GM12892 (cell line): ENCODE results near the gene CDH4.

Experiments used
- DNase-seq: peaks from one replicate; pipeline ENCODE4 v3.0.0; 2011; ENCODE audit not compliant: insufficient read length
- FAIRE-seq: peaks from 2 replicates; lab custom pipeline; 2011; peaks lifted over from hg19 to GRCh38; lab: Jason Lieb, UNC
- POLR2A ChIP-seq: IDR thresholded peaks from 2 replicates; pipeline ENCODE4 v1.6.1; 2011; ENCODE audit warnings: low read depth, low read length, control low read depth
- POLR2AphosphoS5 ChIP-seq: IDR thresholded peaks from 2 replicates; pipeline ENCODE4 v1.6.1; 2011; ENCODE audit warnings: low read depth, low read length, control low read depth
- TAF1 ChIP-seq: IDR thresholded peaks from 2 replicates; pipeline ENCODE4 v1.6.1; 2011; ENCODE audit warnings: low read depth, mild to moderate bottlenecking, control low read depth, low read length, borderline replicate concordance

Gene CDH4

DNA sequence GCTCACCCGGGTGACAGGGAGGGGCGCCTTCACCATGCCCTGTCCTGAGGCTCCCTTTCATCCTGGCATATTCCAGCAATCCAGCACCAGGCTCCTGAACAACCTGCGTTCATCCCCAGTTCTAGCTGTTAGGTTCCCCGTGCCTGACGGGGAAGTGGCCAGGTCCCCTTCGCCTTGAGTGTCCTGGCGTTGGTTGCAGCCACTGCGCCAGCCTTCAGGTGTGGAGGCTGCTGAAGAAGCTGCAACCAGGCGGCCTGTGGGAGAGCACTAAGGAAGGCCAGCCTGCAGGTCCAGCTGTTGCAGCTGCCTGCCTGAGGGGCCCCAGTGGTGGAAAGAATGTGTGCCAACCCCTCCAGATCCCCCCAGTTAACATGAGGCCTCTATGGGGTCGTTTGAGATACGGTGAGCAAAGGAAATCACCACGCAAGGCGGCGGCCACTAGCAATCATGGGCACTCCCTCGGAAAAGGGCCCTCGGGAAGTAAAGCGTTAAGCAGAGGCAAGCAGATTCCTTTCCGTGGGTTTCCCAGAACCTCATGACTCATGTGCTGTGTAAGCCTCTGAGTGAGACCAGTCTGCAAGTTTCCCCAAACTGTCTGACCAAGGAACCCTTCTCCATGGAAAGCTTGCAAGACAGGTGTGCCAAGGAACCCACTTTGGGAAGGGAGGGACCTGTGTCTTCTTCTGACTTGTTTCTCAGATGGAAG is 492.8 kb downstream of the CDH4 start:
- FAIRE-seq, result no peak
- DNase-seq, result no peak
- TF ChIP-seq POLR2A, result no peak
- TF ChIP-seq TAF1, result no peak
- no peak for TF ChIP-seq POLR2AphosphoS5

DNA sequence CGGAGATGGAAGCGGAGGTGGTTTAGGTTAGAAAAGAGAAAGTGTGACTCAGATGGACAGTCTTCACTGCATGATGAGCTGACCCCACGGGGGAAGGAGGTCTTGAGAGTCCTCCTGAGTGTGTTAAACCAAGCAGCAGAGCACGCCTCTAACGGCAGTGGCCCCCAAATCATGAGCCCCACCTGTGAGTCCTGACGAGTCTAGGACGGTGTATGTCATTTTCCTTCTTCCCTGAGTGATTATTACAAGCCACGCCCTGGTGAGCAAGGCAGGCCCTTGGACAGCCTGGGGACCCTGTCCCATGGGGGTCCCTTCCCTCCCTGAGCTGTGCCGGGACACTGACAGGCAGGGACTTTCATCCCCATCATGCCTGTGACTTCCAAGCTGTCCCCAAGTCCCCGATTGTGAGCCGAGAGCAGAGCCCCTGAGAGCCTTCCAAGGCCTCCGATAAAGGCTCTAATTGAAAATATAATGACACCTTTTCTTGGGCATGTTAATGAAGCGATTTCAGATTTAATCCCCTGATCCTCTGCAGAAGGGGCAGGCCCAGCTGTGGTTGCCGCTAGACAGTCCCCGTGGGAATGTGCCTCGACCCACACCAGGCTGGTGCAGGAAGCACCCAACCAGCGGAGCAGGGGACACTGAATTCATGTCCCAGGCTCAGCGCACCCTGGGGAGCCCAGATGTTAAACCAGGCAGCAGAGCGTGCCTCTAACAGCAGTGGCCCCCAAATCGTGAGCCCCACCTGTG is 493.5 kb downstream of the CDH4 start:
- FAIRE-seq (no peak), DNase-seq (no peak)
- TF ChIP-seq POLR2A (no peak), TAF1 (no peak), POLR2AphosphoS5 (no peak)

DNA sequence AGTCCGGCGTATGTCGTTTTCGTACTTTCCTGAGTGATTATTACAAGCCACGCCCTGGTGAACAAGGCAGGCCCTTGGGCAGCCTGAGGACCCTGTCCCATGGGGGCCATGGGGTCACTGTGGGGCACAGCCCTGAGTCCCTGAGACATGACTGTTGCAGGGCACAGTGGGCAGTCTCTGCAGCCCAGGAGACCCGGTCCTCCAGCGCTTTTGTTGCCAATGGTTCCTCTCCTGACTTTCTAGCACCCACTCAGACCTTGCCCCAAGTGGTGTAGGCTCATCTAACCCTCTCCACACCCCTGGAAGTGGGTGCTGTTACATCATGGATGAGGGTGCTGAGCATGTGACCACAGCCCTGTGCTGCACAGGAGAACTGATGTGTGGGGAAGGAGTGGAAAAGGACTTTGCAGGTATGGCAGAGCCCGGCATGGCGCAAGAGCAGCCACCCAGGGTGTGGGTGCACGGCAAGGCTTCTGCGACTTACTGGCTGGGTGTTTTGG is 494.1 kb downstream of the CDH4 start:
- TF ChIP-seq POLR2A (no peak), POLR2AphosphoS5 (no peak), TAF1 (no peak)
- DNase-seq (no peak), FAIRE-seq (no peak)

DNA sequence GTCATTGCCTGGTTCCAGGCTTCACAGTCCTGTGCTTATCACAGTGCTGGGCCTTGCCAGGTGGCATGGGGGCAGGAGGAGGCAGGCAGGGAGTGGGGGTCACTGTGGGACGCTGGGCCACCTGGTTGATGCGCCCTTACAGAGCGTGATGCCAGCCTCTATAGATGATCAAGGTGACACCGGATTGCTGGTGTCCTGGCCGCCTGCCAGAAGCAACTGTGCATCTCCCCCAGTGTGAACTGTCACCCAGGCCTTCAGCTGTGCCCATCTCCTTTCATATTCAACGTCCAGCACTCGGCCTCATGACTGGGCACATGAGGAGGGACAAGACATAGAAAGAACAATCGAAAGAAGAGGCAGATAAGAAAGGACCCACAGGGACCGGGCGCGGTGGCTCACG is 494.7 kb downstream of the CDH4 start:
- no peak for FAIRE-seq
- TF ChIP-seq POLR2A (no peak), TAF1 (no peak)

DNA sequence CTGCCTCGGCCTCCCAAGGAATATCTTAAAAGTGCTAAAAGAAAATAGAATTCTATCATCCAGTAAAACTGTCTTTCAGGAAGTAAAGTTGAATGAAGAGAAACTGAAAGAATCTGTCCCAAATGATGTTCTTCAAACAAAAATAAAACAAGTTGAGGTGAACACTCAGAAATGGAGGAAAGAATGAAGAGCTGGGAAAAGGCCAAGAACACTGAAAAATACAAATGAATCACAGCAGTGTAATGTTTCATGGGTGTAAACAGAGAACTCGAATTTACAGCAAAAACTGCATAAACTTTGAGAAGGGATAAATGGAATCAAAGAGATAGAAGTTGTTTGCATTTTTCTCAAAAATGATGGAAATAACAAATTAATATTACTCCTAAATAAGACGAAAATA is 496.3 kb downstream of the CDH4 start:
- TF ChIP-seq POLR2AphosphoS5, result no peak
- TF ChIP-seq TAF1, result no peak
- no peak for TF ChIP-seq POLR2A
- FAIRE-seq (no peak), DNase-seq (no peak)

More for the DNA sequence above, 494.7 kb downstream of the CDH4 start:
- DNase-seq, result no peak

DNA sequence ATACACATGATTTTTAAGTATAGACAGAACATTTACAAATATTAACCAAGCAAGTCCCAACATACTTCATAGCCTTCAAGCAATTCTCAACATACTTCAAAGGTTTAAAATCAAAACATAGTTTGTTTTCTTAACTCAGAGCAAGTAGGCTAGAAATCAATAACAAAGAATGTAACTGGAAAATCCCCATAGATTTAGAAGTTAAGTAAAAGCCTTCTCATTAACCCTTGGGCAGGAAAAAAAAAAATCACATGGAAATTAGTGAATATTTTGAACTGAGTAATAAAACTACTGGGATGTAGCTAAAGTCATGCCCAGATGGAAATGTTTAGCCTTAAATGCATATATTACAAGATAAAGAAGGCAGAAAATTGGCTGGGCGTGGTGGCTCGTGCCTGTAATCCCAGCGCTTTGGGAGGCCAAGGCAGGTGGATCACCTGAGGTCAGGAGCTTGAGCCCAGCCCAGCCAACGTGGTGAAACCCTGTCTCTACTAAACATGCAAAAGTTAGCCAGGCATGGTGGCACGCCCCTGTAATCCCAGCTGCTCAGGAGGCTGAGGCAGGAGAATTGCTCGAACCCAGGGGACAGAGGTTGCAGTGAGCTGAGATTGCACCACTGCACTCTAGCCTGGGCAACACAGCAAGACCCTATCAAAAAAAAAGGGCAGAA is 497.5 kb downstream of the CDH4 start:
- DNase-seq, result no peak
- no peak for FAIRE-seq
- TF ChIP-seq TAF1 (no peak), POLR2A (no peak), POLR2AphosphoS5 (no peak)

DNA sequence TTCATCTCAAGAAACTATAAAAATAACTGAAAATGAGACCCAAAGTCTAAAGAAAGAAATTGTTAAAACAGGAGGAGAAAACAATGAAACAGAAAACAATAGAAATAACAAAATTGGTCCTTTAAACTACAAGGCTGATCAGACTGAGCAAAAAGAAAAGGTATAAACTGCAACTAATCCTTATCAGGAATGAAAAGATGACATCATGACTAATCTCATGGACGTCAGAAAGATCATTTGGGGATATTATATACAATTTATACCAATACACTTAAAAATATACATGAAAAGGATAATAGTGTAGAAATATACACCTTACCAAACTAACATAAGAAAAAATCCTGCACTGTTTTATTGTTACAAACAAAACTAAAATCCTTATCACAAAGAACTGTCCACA is 498.0 kb downstream of the CDH4 start:
- DNase-seq, result no peak
- TF ChIP-seq POLR2AphosphoS5, result no peak
- no peak for TF ChIP-seq TAF1
- no peak for TF ChIP-seq POLR2A
- FAIRE-seq, result no peak

DNA sequence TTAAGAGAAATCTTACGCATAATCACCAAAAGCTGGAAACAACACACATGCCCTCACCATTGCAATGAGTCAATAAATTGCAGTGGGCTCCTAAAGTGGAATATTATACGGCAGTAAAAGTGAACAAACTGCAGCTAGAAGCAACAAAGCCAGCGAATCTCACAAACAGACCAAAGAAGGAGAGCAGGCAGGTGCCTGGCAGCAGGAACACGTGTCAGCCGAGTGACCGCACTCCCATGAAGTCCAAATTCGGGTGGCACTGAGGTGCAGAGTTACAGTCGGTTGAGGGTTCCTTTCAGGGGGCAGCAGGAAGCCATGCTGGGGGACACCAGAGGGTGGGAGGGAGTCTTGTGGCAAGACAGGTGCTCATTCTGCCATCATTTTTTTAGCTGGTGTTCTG is 500.5 kb downstream of the CDH4 start:
- TF ChIP-seq POLR2AphosphoS5 (no peak), POLR2A (no peak), TAF1 (no peak)
- no peak for DNase-seq
- no peak for FAIRE-seq

DNA sequence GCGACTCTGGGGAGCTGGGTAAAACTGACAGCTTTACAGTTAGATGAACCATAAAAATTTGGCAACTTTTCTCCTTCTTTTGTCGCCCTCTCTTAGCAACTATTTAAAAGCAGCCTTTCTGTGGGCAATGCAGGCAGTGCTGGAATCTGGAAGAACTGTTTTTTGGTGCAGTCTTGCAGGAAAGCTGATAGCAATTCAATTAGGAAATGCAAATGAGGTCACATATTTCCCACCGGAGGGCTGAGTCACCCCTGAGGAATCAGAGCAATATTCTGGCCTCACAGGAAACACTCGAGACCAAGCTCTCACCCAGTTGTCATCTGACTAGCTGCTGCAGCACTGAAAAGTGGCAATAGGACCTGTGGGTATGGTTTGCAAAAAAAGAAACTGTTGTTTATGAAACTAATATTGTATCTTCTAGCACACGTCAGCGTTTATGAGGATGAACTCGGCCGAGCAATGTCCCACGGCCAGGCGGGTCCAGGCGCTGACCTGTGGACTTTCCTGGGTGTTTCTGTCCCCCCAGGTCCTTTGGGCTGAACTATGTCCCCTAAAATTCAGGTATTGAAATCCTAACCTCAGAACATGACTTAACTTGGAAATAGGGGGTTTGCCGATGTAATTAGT is 501.4 kb downstream of the CDH4 start:
- no peak for TF ChIP-seq TAF1
- no peak for TF ChIP-seq POLR2A
- no peak for TF ChIP-seq POLR2AphosphoS5
- no peak for FAIRE-seq
- no peak for DNase-seq

DNA sequence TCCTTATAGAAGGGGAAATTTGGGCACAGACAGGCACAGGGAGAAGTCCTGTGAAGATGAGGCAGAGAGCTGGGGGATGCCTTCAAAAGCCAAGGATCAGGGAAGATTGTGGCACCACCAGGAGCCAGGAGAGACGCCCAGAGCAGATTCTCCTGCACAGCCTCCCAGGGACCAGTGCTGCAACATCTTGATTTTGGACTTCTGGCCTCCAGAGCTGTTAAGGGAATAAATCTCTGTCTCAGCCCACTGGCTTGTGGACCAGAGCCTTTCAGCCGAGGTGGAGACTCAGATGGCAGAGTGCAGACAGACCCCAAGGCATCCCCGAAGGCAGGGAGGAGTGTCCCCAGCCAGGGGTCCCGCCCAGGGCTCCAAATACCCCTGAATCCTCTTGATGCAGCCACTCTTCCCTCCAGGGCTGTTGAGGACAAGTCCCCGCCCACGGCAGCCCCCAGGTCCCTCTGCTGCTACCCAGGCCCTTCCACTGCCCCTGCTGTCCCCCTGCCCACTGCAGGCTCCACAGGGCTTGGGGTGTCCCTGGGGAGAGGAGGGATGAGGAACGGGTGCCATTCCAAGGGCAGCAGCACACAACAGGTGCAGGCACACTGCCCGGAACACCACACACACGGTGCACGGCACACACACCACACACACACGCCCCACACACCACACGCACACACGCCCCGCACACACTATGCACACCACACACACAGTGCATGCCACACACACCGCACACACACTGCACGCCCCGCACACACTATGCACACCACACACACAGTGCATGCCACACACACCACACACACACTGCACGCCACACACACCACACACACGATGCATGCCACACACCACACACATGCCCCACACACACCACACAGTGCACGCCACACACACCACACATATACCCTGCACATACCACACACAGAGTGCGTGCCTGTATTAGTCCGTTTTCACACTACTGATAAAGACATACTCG is 502.2 kb downstream of the CDH4 start:
- TF ChIP-seq POLR2A (no peak), POLR2AphosphoS5 (no peak), TAF1 (no peak)
- no peak for FAIRE-seq

More for the DNA sequence above, 502.2 kb downstream of the CDH4 start:
- DNase-seq, result no peak
